ENCODE measurements around the gene CCDC127. TPM values are rescaled to one million over a fixed set of nuclear protein-coding genes. Genes with fewer than 3 reads are reported as not detected.

CCDC127 gene
- total RNA-seq, 1 experiment from 2014 or later, result 10.5 TPM

DNA sequence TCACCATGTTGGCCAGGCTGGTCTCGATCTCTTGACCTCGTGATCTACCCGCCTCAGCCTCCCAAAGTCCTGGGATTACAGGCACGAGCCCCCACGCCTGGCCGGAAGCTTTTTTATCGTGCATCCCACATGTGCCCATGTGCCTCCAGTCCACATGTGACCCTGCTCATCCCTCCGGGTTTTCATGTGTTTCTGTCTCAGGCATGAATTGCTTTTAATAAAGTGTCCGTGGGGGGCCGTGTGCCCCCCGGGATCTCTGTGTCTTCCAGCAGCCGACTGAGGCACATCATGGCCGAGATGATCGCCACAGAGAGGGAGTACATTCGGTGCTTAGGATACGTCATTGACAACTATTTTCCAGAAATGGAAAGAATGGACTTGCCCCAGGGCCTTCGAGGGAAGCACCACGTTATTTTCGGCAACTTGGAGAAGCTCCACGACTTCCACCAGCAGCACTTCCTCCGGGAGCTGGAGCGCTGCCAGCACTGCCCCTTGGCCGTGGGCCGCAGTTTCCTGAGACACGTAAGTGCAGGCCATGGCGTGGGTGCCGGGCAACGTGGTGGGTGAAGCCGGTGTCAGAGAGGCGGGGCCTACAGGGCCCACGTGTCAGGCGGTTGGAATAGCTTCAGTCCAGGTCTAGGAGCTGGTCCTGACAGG, 48.8 kb downstream of the CCDC127 start:
- H3K36me3 Mint-ChIP-seq (ENCODE audit: insufficient read depth, unreplicated experiment), result peaks cover 12% of the 10 kb centered on the region
- no peaks in the 10 kb centered on the region for H3K4me1 Mint-ChIP-seq (ENCODE audit: low read depth, unreplicated experiment)
- ChIA-PET CTCF (no interaction called here), POLR2A (no interaction called here)
- TF ChIP-seq, protein P1, sequence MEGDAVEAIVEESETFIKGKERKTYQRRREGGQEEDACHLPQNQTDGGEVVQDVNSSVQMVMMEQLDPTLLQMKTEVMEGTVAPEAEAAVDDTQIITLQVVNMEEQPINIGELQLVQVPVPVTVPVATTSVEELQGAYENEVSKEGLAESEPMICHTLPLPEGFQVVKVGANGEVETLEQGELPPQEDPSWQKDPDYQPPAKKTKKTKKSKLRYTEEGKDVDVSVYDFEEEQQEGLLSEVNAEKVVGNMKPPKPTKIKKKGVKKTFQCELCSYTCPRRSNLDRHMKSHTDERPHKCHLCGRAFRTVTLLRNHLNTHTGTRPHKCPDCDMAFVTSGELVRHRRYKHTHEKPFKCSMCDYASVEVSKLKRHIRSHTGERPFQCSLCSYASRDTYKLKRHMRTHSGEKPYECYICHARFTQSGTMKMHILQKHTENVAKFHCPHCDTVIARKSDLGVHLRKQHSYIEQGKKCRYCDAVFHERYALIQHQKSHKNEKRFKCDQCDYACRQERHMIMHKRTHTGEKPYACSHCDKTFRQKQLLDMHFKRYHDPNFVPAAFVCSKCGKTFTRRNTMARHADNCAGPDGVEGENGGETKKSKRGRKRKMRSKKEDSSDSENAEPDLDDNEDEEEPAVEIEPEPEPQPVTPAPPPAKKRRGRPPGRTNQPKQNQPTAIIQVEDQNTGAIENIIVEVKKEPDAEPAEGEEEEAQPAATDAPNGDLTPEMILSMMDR (IDR thresholded peaks at IDR 0.05; ENCODE audit: insufficient read depth in 1 of 2, low read depth in 1 of 2, low read length in 1 of 2, severe bottlenecking in 1 of 2, unreplicated experiment in 1 of 2), result no peak
- H3K9me3 Mint-ChIP-seq (ENCODE audit: unreplicated experiment), result no peaks in the 10 kb centered on the region
- DNase-seq, result no peak
- H3K4me1 ChIP-seq, result no peaks in the 10 kb centered on the region
- H3K4me3 Mint-ChIP-seq (ENCODE audit: unreplicated experiment), result no peak overlapping the region
- H3K27ac Mint-ChIP-seq (ENCODE audit: unreplicated experiment), result no peak overlapping the region
- no TSS peak for BruUV-seq (replicated peaks)
- H3K4me3 ChIP-seq (ENCODE audit: low read depth, low read length), result no peak overlapping the region
- no peaks in the 10 kb centered on the region for H3K27me3 Mint-ChIP-seq (ENCODE audit: insufficient read depth, unreplicated experiment)
- H3K27me3 ChIP-seq (replicated peaks; ENCODE audit: control insufficient read depth, insufficient read depth, low read length), result no peaks in the 10 kb centered on the region
- no peaks in the 10 kb centered on the region for H3K36me3 ChIP-seq (ENCODE audit: control insufficient read depth, insufficient read depth, low read length)
- H3K9me3 ChIP-seq, result no peaks in the 10 kb centered on the region
- intact Hi-C loops (cut with micrococcal nuclease; ENCODE audit: unreplicated experiment), result no loop called here

DNA sequence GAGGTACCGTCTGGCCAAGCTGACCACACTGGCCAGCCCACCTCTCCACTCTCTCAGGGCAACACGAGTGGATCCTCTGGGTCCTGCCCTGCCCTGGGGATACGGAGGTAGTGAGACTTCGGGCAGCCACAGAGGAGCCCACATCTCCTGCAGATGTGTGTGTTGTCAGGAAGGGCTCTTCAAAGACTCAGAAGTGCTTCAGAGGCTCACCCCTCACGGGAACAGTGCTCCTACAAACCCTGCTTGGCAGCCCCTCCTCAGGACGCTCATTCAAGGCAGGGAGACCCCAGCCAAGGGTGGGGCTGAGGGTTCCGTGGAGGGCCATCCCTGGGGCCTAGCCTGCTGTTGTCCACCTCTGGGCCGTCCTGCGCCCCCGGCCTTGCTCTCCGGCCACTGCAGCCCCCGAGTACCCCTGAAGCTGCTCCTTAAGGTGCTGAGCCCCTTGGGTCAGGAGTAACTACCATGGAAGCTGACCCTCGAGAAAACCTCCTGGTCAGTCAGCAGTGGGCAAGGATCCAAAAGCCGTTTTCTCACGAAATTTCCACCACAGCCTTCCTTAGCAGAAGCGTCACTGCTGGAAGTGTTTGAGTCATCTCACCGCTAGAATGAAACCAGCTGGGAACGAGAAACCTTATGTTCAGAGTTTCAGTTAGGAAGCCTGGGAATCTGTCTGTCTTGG, 49.8 kb downstream of the CCDC127 start:
- TF ChIP-seq, protein P1 (IDR thresholded peaks at IDR 0.05; ENCODE audit: insufficient read depth in 1 of 2, low read depth in 1 of 2, low read length in 1 of 2, severe bottlenecking in 1 of 2, unreplicated experiment in 1 of 2), result no peak
- H3K4me1 ChIP-seq, result no peaks in the 10 kb centered on the region
- H3K4me3 ChIP-seq (ENCODE audit: low read depth, low read length), result no peak overlapping the region
- Mint-ChIP-seq H3K4me1 (ENCODE audit: low read depth, unreplicated experiment) (no peaks in the 10 kb centered on the region), H3K27me3 (ENCODE audit: insufficient read depth, unreplicated experiment) (no peaks in the 10 kb centered on the region), H3K4me3 (ENCODE audit: unreplicated experiment) (no peak overlapping the region), H3K9me3 (ENCODE audit: unreplicated experiment) (no peaks in the 10 kb centered on the region), H3K36me3 (ENCODE audit: insufficient read depth, unreplicated experiment) (peaks cover 21% of the 10 kb centered on the region), H3K27ac (ENCODE audit: unreplicated experiment) (no peak overlapping the region)
- BruUV-seq (replicated peaks), result no TSS peak
- POLR2A ChIA-PET, result no interaction called here
- CTCF ChIA-PET, result no interaction called here
- H3K36me3 ChIP-seq (ENCODE audit: control insufficient read depth, insufficient read depth, low read length), result no peaks in the 10 kb centered on the region
- DNase-seq, result no peak
- intact Hi-C loops (cut with micrococcal nuclease; ENCODE audit: unreplicated experiment), result no loop called here
- no peaks in the 10 kb centered on the region for H3K27me3 ChIP-seq (replicated peaks; ENCODE audit: control insufficient read depth, insufficient read depth, low read length)
- no peaks in the 10 kb centered on the region for H3K9me3 ChIP-seq

DNA sequence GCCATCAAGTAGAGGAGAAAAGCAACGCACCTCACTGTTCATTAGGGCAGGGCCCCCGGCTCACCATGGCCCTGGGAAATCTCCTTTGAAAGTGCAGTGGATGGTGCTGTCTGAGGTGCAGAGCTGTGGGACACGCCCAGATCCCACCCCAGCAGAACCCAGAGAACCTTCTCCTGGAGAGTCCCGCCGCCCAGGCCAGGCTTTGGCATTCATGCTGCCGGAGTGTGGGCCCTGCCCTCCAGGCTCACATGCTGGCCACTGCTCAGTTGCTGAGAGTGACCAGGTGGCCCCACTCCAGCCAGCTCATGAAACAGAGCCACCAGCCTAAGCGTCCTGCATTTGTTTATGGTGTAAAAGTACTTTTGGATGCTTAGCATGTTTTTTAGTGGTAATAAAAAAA, 50.4 kb downstream of the CCDC127 start:
- Histone ChIP-seq H3K36me3 (ENCODE audit: control insufficient read depth, insufficient read depth, low read length) (no peaks in the 10 kb centered on the region), H3K27me3 (replicated peaks; ENCODE audit: control insufficient read depth, insufficient read depth, low read length) (no peaks in the 10 kb centered on the region), H3K4me3 (ENCODE audit: low read depth, low read length) (no peak overlapping the region), H3K9me3 (no peaks in the 10 kb centered on the region), H3K4me1 (no peaks in the 10 kb centered on the region)
- intact Hi-C loops (cut with micrococcal nuclease; ENCODE audit: unreplicated experiment), result no loop called here
- TF ChIP-seq, protein P1 (IDR thresholded peaks at IDR 0.05; ENCODE audit: insufficient read depth in 1 of 2, low read depth in 1 of 2, low read length in 1 of 2, severe bottlenecking in 1 of 2, unreplicated experiment in 1 of 2), result no peak
- POLR2A ChIA-PET, result no interaction called here
- H3K4me1 Mint-ChIP-seq (ENCODE audit: low read depth, unreplicated experiment), result no peaks in the 10 kb centered on the region
- H3K4me3 Mint-ChIP-seq (ENCODE audit: unreplicated experiment), result no peak overlapping the region
- CTCF ChIA-PET, result no interaction called here
- no peak overlapping the region for H3K27ac Mint-ChIP-seq (ENCODE audit: unreplicated experiment)
- H3K27me3 Mint-ChIP-seq (ENCODE audit: insufficient read depth, unreplicated experiment), result no peaks in the 10 kb centered on the region
- no peaks in the 10 kb centered on the region for H3K9me3 Mint-ChIP-seq (ENCODE audit: unreplicated experiment)
- peaks cover 27% of the 10 kb centered on the region for H3K36me3 Mint-ChIP-seq (ENCODE audit: insufficient read depth, unreplicated experiment)
- no peak for DNase-seq
- no TSS peak for BruUV-seq (replicated peaks)
